Thymus (tissue), 11 donors: ENCODE measurements around the gene KRT6B. TPM values are rescaled to one million over a fixed set of nuclear protein-coding genes. Genes with fewer than 3 reads are reported as not detected.
"Not testable (repeated sequence)": the region's sequence is repeated elsewhere in the genome, so short reads cannot be mapped to it uniquely, and the experiment has no call there.

Source experiments
- DNase-seq, 9 donors: peaks; one replicate each; pipeline ENCODE4 v3.0.0-alpha.2; 2013; ENCODE audit warnings: low spot score in 9 of 9, low read depth in 6 of 9, missing footprints in 1 of 9
- H3K27ac ChIP-seq, 2 donors: one replicate each; pipeline ENCODE4 v1.5.1; 2013; ENCODE audit warnings: control low read depth in 1 of 2, low read depth in 1 of 2, low read length in 1 of 2, mild to moderate bottlenecking in 1 of 2, moderate library complexity in 1 of 2
- H3K27me3 ChIP-seq, 2 donors: one replicate each; pipeline ENCODE4 v1.5.1; 2013; ENCODE audit warnings: low read length in 1 of 2; ENCODE audit not compliant: control insufficient read depth in 2 of 2, insufficient read depth in 1 of 2
- H3K36me3 ChIP-seq, 2 donors: one replicate each; pipeline ENCODE4 v1.5.1; 2013; ENCODE audit warnings: low read length in 1 of 2, mild to moderate bottlenecking in 1 of 2, moderate library complexity in 1 of 2; ENCODE audit not compliant: control insufficient read depth in 2 of 2, insufficient read depth in 2 of 2
- H3K4me1 ChIP-seq, 2 donors: one replicate each; pipeline ENCODE4 v1.5.1; 2013; ENCODE audit warnings: low read length in 2 of 2; ENCODE audit not compliant: control insufficient read depth in 2 of 2, insufficient read depth in 2 of 2
- H3K4me3 ChIP-seq, 2 donors: one replicate each; pipeline ENCODE4 v1.5.1; 2013; ENCODE audit warnings: low read length in 2 of 2, control low read depth in 1 of 2, mild to moderate bottlenecking in 1 of 2
- H3K9me3 ChIP-seq, 2 donors: one replicate each; pipeline ENCODE4 v1.5.1; 2013; ENCODE audit warnings: low read length in 1 of 2, mild to moderate bottlenecking in 1 of 2; ENCODE audit not compliant: control insufficient read depth in 2 of 2, insufficient read depth in 1 of 2
- WGBS: extraction: QIAGEN DNeasy Blood & Tissue Kit; methylation state at CpG from one replicate; pipeline ENCODE4 v1.1.7; 2013; 5-methylcytosine and 5-hydroxymethylcytosine counted together
- polyA plus RNA-seq: library from polyadenylated mRNA; stranded (reverse); fragments of 200-250 nt; gene quantifications from one replicate; pipeline ENCODE4 v1.2.3, GENCODE V29; 2013
- total RNA-seq: library from RNA; stranded (reverse); fragments of 120-200 nt; gene quantifications from one replicate; pipeline ENCODE4 v1.2.4, GENCODE V29; 2013
- donor health status: healthy.

The KRT6B gene
- total and polyA plus RNA-seq, 2 donors: 0.61 to 30.7 TPM

GRCh38 chr12:52494518-52494917 lies 42.6 kb upstream of the KRT6B start:
- 83% methylated on average over 4 of the region's 4 CpGs for WGBS
- H3K27ac ChIP-seq: peak overlapping the region in 1 of 2 donors; percentile 64
- no peaks in the 10 kb centered on the region for H3K9me3 ChIP-seq
- H3K36me3 ChIP-seq: no peaks in the 10 kb centered on the region
- peaks cover 0 to 5% of the 10 kb centered on the region in 2 donors for H3K27me3 ChIP-seq
- DNase-seq: no peak
- no peaks in the 10 kb centered on the region for H3K4me1 ChIP-seq
- H3K4me3 ChIP-seq: no peak overlapping the region

- Histone ChIP-seq H3K4me1 (no peaks in the 10 kb centered on the region), H3K9me3 (no peaks in the 10 kb centered on the region), H3K27ac (no peak overlapping the region), H3K4me3 (no peak overlapping the region), H3K36me3 (no peaks in the 10 kb centered on the region), H3K27me3 (peaks cover 0 to 5% of the 10 kb centered on the region in 2 donors)
- DNase-seq: no peak
- 94% methylated on average over 1 of the region's 1 CpG for WGBS
Observed at GRCh38 chr12:52494100-52494499, 42.2 kb upstream of the KRT6B start.

GRCh38 chr12:52493172-52493571 lies 41.2 kb upstream of the KRT6B start, which contains the start of gene KRT6A:
Gene KRT6A, minus strand, starts transcription at chr12:52493257. Its CDS starts 69 bp downstream, at chr12:52493188.
- H3K9me3 ChIP-seq: no peaks in the 10 kb centered on the region
- peaks cover 0 to 5% of the 10 kb centered on the region in 2 donors for H3K27me3 ChIP-seq
- WGBS: 92% methylated on average over 2 of the region's 2 CpGs
- H3K36me3 ChIP-seq: no peaks in the 10 kb centered on the region
- no peaks in the 10 kb centered on the region for H3K4me1 ChIP-seq
- H3K4me3 ChIP-seq: no peak within 1 kb of the TSS
- no peak within 1 kb of the TSS for H3K27ac ChIP-seq
- no peak for DNase-seq

GRCh38 chr12:52492405-52492804 lies 40.5 kb upstream of the KRT6B start:
- H3K4me3 ChIP-seq, H3K36me3 ChIP-seq, H3K9me3 ChIP-seq, H3K4me1 ChIP-seq, DNase-seq, H3K27me3 ChIP-seq, H3K27ac ChIP-seq: not testable (repeated sequence)
- 96% methylated on average over 6 of the region's 6 CpGs for WGBS

- H3K4me1 ChIP-seq, H3K27me3 ChIP-seq, H3K4me3 ChIP-seq, H3K27ac ChIP-seq, H3K9me3 ChIP-seq, H3K36me3 ChIP-seq, DNase-seq: not testable (repeated sequence)
- WGBS: 90% methylated on average over 8 of the region's 8 CpGs
Observed at GRCh38 chr12:52491495-52491894, 39.5 kb upstream of the KRT6B start.

- Histone ChIP-seq H3K36me3 (no peaks in the 10 kb centered on the region), H3K27ac (no peak overlapping the region)
Observed at GRCh38 chr12:52488736-52489135, 36.8 kb upstream of the KRT6B start.

GRCh38 chr12:52487744-52488443 lies 35.9 kb upstream of the KRT6B start:
- not testable (repeated sequence) for DNase-seq, H3K4me1 ChIP-seq, H3K4me3 ChIP-seq, H3K36me3 ChIP-seq, H3K27me3 ChIP-seq, H3K9me3 ChIP-seq, H3K27ac ChIP-seq
- WGBS: 86% methylated on average over 15 of the region's 15 CpGs

More at GRCh38 chr12:52488736-52489135, 36.8 kb upstream of the KRT6B start:
- Histone ChIP-seq H3K4me1 (no peaks in the 10 kb centered on the region), H3K4me3 (no peak overlapping the region), H3K27me3 (no peaks in the 10 kb centered on the region), H3K9me3 (no peaks in the 10 kb centered on the region)
- DNase-seq: no peak

GRCh38 chr12:52487211-52487610 lies 35.3 kb upstream of the KRT6B start:
- Histone ChIP-seq H3K4me1 (no peaks in the 10 kb centered on the region), H3K27ac (no peak overlapping the region), H3K36me3 (no peaks in the 10 kb centered on the region), H3K27me3 (no peaks in the 10 kb centered on the region), H3K4me3 (no peak overlapping the region), H3K9me3 (no peaks in the 10 kb centered on the region)
- DNase-seq: no peak
- WGBS: 46% methylated on average over 1 of the region's 1 CpG

GRCh38 chr12:52486166-52487105 lies 34.5 kb upstream of the KRT6B start:
- WGBS: 95% methylated on average over 5 of the region's 5 CpGs
- H3K4me1 ChIP-seq: no peaks in the 10 kb centered on the region
- DNase-seq: no peak

More at GRCh38 chr12:52486166-52487105, 34.5 kb upstream of the KRT6B start:
- no peak overlapping the region for H3K27ac ChIP-seq
- no peaks in the 10 kb centered on the region for H3K9me3 ChIP-seq
- no peaks in the 10 kb centered on the region for H3K36me3 ChIP-seq
- no peak overlapping the region for H3K4me3 ChIP-seq
- H3K27me3 ChIP-seq: no peaks in the 10 kb centered on the region
